ENCODE results near the gene SPHK1. TPM values are rescaled to one million over a fixed set of nuclear protein-coding genes. Genes with fewer than 3 reads are reported as not detected.

SPHK1 gene
- total and polyA plus RNA-seq, 8 donors = 5.1 to 46.3 (median 10.2) TPM

GRCh38 chr17:76379646-76380376, 4.6 kb upstream of the SPHK1 start:
- Histone ChIP-seq H3K4me1 (peaks cover 0 to 7% (median 2%) of the 10 kb centered on the region in 3 donors), H3K9me3 (no peaks in the 10 kb centered on the region), H3K4me3 (no peak overlapping the region), H3K27me3 (no peaks in the 10 kb centered on the region), H3K36me3 (no peaks in the 10 kb centered on the region), H3K27ac (no peak overlapping the region)
- FAIRE-seq = no peak
- no peak for TF ChIP-seq CTCF (IDR thresholded peaks at IDR 0.05)
- no peak for ATAC-seq
- no peak for DNase-seq
- WGBS, 2 donors = 83 to 84% methylated on average over 20 to 21 of the region's 21 CpGs
- intact Hi-C loops (cut with DNase I) = no loop called here

- no peak for TF ChIP-seq CTCF (IDR thresholded peaks at IDR 0.05)
- peak overlapping the region in 1 of 4 donors; percentile 77 for H3K4me3 ChIP-seq
- FAIRE-seq (no peak), ATAC-seq (no peak), DNase-seq (peak in 2 of 6 donors; percentile 42 to 53)
- peaks cover 0 to 14% (median 10%) of the 10 kb centered on the region in 3 donors for H3K4me1 ChIP-seq
- intact Hi-C loops (cut with DNase I) = no loop called here
- WGBS, 2 donors = 70 to 75% methylated on average over 19 of the region's 19 CpGs
- H3K9me3 ChIP-seq = no peaks in the 10 kb centered on the region
- peak overlapping the region; percentile 79 to 89 (median 83) for H3K27ac ChIP-seq
- no peaks in the 10 kb centered on the region for H3K27me3 ChIP-seq
- no peaks in the 10 kb centered on the region for H3K36me3 ChIP-seq
These were observed 2.6 kb upstream of the SPHK1 start for GRCh38 chr17:76381633-76382350.

GRCh38 chr17:76382351-76382802, 2.0 kb upstream of the SPHK1 start:
- H3K36me3 ChIP-seq = no peaks in the 10 kb centered on the region
- H3K27ac ChIP-seq = peak overlapping the region; percentile 79 to 89 (median 83)
- intact Hi-C loops (cut with DNase I) = no loop called here
- H3K9me3 ChIP-seq = no peaks in the 10 kb centered on the region
- no peak for FAIRE-seq
- H3K27me3 ChIP-seq = no peaks in the 10 kb centered on the region
- TF ChIP-seq CTCF (IDR thresholded peaks at IDR 0.05) = no peak
- peaks cover 0 to 14% (median 10%) of the 10 kb centered on the region in 3 donors for H3K4me1 ChIP-seq
- 48 to 49% methylated on average over 19 to 21 of the region's 21 CpGs for WGBS, 2 donors
- peak; percentile 4 to 24 (median 20) for ATAC-seq
- peak; percentile 48 to 86 (median 71) for DNase-seq
- H3K4me3 ChIP-seq = peak overlapping the region; percentile 38 to 77 (median 55)

- no peaks in the 10 kb centered on the region for H3K27me3 ChIP-seq
- DNase-seq = peak; percentile 40 to 80 (median 59)
- peak overlapping the region; percentile 79 to 89 (median 83) for H3K27ac ChIP-seq
- H3K4me1 ChIP-seq = peaks cover 0 to 14% (median 10%) of the 10 kb centered on the region in 3 donors
- intact Hi-C loops (cut with DNase I) = no loop called here
- no peak for FAIRE-seq
- 2% methylated on average over 53 to 80 of the region's 80 CpGs for WGBS, 2 donors
- ATAC-seq = peak; percentile 16 to 29 (median 18)
- H3K9me3 ChIP-seq = no peaks in the 10 kb centered on the region
- H3K36me3 ChIP-seq = no peaks in the 10 kb centered on the region
- peak overlapping the region; percentile 38 to 77 (median 55) for H3K4me3 ChIP-seq
- TF ChIP-seq CTCF (IDR thresholded peaks at IDR 0.05) = no peak
These were observed 1.4 kb upstream of the SPHK1 start for GRCh38 chr17:76382803-76383545.
